Measurements from ENCODE around the gene RGCC. TPM values are rescaled to one million over a fixed set of nuclear protein-coding genes. Genes with fewer than 3 reads are reported as not detected.

Gene RGCC
- total RNA-seq, 2 donors from 2014 or later = 5.4 TPM

- H3K27ac ChIP-seq (ENCODE audit: low read depth, low read length) = no peak overlapping the region
- H3K9me3 ChIP-seq (ENCODE audit: control insufficient read depth, low read length) = no peaks in the 10 kb centered on the region
- no peaks in the 10 kb centered on the region for H3K4me1 ChIP-seq (ENCODE audit: control insufficient read depth, insufficient read depth, low read length)
- 89 to 94% methylated on average over 8 to 15 of the region's 15 CpGs for WGBS, 2 experiments (ENCODE audit: insufficient coverage in 1 of 2, insufficient read length in 1 of 2)
- TF ChIP-seq, protein P1, sequence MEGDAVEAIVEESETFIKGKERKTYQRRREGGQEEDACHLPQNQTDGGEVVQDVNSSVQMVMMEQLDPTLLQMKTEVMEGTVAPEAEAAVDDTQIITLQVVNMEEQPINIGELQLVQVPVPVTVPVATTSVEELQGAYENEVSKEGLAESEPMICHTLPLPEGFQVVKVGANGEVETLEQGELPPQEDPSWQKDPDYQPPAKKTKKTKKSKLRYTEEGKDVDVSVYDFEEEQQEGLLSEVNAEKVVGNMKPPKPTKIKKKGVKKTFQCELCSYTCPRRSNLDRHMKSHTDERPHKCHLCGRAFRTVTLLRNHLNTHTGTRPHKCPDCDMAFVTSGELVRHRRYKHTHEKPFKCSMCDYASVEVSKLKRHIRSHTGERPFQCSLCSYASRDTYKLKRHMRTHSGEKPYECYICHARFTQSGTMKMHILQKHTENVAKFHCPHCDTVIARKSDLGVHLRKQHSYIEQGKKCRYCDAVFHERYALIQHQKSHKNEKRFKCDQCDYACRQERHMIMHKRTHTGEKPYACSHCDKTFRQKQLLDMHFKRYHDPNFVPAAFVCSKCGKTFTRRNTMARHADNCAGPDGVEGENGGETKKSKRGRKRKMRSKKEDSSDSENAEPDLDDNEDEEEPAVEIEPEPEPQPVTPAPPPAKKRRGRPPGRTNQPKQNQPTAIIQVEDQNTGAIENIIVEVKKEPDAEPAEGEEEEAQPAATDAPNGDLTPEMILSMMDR (conservative IDR thresholded peaks at IDR 0.05) = no peak
- no peaks in the 10 kb centered on the region for H3K36me3 Mint-ChIP-seq (ENCODE audit: low read depth)
- peaks cover 22% of the 10 kb centered on the region for H3K27me3 Mint-ChIP-seq (ENCODE audit: insufficient read depth)
- no peak overlapping the region for H3K4me3 ChIP-seq (ENCODE audit: low read length)
- no peak overlapping the region for H3K27ac Mint-ChIP-seq
- peaks cover 7% of the 10 kb centered on the region for H3K9me3 Mint-ChIP-seq
- H3K27me3 ChIP-seq (ENCODE audit: control insufficient read depth, insufficient read depth, low read length, poor library complexity, severe bottlenecking) = no peaks in the 10 kb centered on the region
- H3K4me1 Mint-ChIP-seq = peaks cover 9% of the 10 kb centered on the region
- no peak for DNase-seq
- no peak overlapping the region for H3K9ac ChIP-seq (ENCODE audit: extremely low read depth, low read length, poor library complexity, severe bottlenecking)
- no peaks in the 10 kb centered on the region for H3K36me3 ChIP-seq (ENCODE audit: control insufficient read depth, insufficient read depth, low read length)
- H3K4me3 Mint-ChIP-seq = no peak overlapping the region
Measured at GRCh38 chr13:41515491-41516139, 58.3 kb downstream of the RGCC start.

DNA sequence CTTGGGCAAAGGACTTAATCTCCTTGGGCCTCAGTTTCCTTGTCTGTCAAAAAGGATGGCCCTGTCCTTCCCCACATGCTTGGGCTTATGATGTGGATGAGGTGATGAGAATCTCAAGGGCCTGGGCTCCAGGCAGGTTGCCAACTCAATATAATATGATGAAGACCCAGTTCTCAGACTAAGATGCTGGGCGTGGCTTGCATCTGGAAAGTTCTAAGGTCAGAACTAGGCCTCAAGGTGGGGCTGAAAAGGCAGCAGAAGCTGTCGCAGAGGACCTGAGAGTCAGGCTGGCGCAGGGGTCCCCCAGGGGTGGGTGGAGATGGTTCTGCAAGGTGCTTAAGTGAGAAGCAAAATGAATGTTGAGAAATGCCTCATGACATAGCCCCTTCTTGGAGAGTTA is 58.8 kb downstream of the RGCC start:
- no peak for DNase-seq
- H3K4me1 ChIP-seq (ENCODE audit: control insufficient read depth, insufficient read depth, low read length) = no peaks in the 10 kb centered on the region
- 86 to 97% methylated on average over 1 to 3 of the region's 3 CpGs for WGBS, 2 experiments (ENCODE audit: insufficient coverage in 1 of 2, insufficient read length in 1 of 2)
- no peaks in the 10 kb centered on the region for H3K36me3 ChIP-seq (ENCODE audit: control insufficient read depth, insufficient read depth, low read length)
- H3K27me3 ChIP-seq (ENCODE audit: control insufficient read depth, insufficient read depth, low read length, poor library complexity, severe bottlenecking) = no peaks in the 10 kb centered on the region
- Mint-ChIP-seq H3K9me3 (peaks cover 7% of the 10 kb centered on the region), H3K27me3 (ENCODE audit: insufficient read depth) (peaks cover 22% of the 10 kb centered on the region), H3K4me3 (no peak overlapping the region), H3K27ac (no peak overlapping the region), H3K4me1 (peaks cover 13% of the 10 kb centered on the region), H3K36me3 (ENCODE audit: low read depth) (no peaks in the 10 kb centered on the region)
- no peak overlapping the region for H3K27ac ChIP-seq (ENCODE audit: low read depth, low read length)
- no peak overlapping the region for H3K4me3 ChIP-seq (ENCODE audit: low read length)
- no peak overlapping the region for H3K9ac ChIP-seq (ENCODE audit: extremely low read depth, low read length, poor library complexity, severe bottlenecking)
- TF ChIP-seq, protein P1 (conservative IDR thresholded peaks at IDR 0.05) = no peak
- no peaks in the 10 kb centered on the region for H3K9me3 ChIP-seq (ENCODE audit: control insufficient read depth, low read length)

GRCh38 chr13:41516760-41517159 is 59.4 kb downstream of the RGCC start:
- Histone ChIP-seq H3K9me3 (ENCODE audit: control insufficient read depth, low read length) (no peaks in the 10 kb centered on the region), H3K27me3 (ENCODE audit: control insufficient read depth, insufficient read depth, low read length, poor library complexity, severe bottlenecking) (no peaks in the 10 kb centered on the region), H3K4me3 (ENCODE audit: low read length) (no peak overlapping the region), H3K27ac (ENCODE audit: low read depth, low read length) (no peak overlapping the region), H3K9ac (ENCODE audit: extremely low read depth, low read length, poor library complexity, severe bottlenecking) (no peak overlapping the region), H3K4me1 (ENCODE audit: control insufficient read depth, insufficient read depth, low read length) (no peaks in the 10 kb centered on the region), H3K36me3 (ENCODE audit: control insufficient read depth, insufficient read depth, low read length) (no peaks in the 10 kb centered on the region)
- Mint-ChIP-seq H3K4me1 (peaks cover 13% of the 10 kb centered on the region), H3K9me3 (peaks cover 7% of the 10 kb centered on the region), H3K27ac (no peak overlapping the region), H3K4me3 (no peak overlapping the region), H3K27me3 (ENCODE audit: insufficient read depth) (peaks cover 22% of the 10 kb centered on the region), H3K36me3 (ENCODE audit: low read depth) (no peaks in the 10 kb centered on the region)
- WGBS, 2 experiments (ENCODE audit: insufficient coverage in 1 of 2, insufficient read length in 1 of 2) = 86 to 100% methylated on average over 3 to 4 of the region's 4 CpGs
- TF ChIP-seq, protein P1 (conservative IDR thresholded peaks at IDR 0.05) = no peak
- no peak for DNase-seq

All from endodermal cell (in vitro differentiated cells).